HCT116 (cell line): ENCODE results near the gene FAM83F. TPM values are rescaled to one million over a fixed set of nuclear protein-coding genes. Genes with fewer than 3 reads are reported as not detected.

ENCODE experiments used
- ATAC-seq: fragments of 200-7000 bp; cut with Tn5 transposase; 2 replicates; pipeline ENCODE4 v1.9.1; 2020; ENCODE audit warnings: mild to moderate bottlenecking, moderate library complexity
- BruUV-seq: library from RNA; stranded (reverse); fragments of 400-500 nt; replicated peaks from 2 replicates; lab custom pipeline; 2021; lab: Mats Ljungman, UMichigan
- CTCF ChIA-PET: fragments of 300-600 bp; sonication (Branson Sonifier 250); formaldehyde crosslinking; loops from one replicate; lab custom pipeline; 2021; ENCODE audit warnings: antibody characterized with exemption; lab: Charles Lee
- POLR2A ChIA-PET: fragments of 300-600, 350-600 bp; sonication (Branson Sonifier 250); formaldehyde crosslinking; loops from one replicate; lab custom pipeline; 2021; ENCODE audit warnings: antibody characterized with exemption; lab: Charles Lee
- RAD21 ChIA-PET, 2 experiments: fragments of 300-600 bp; sonication (Branson Sonifier 250); formaldehyde crosslinking; loops; one replicate each; lab custom pipeline; 2023; ENCODE audit warnings: low total read pairs in 2 of 2; ENCODE audit not compliant: uncharacterized antibody in 2 of 2, unreplicated experiment in 2 of 2, low non-redundant PET in 1 of 2; lab: Charles Lee
- DNase-seq: peaks from one replicate; pipeline ENCODE4 v3.0.0-alpha.2; 2010; ENCODE audit warnings: low read depth, low spot score
- H2AFZ ChIP-seq: fragments of 200-600 bp; shearing (Covaris generic), sonication (generic); 2 replicates; pipeline ENCODE4 v1.6.1; 2017; ENCODE audit warnings: low read depth, mixed run types, mixed read lengths, antibody characterized with exemption, low read length; ENCODE audit not compliant: poor library complexity, severe bottlenecking
- H3K27ac ChIP-seq: 2 replicates; pipeline ENCODE4 v1.5.1; 2012; ENCODE audit warnings: low read depth, low read length
- H3K27me3 ChIP-seq: fragments of 200-600 bp; sonication (generic); 2 replicates; pipeline ENCODE4 v1.6.1; 2016; ENCODE audit warnings: mixed run types, low read length, mixed read lengths; ENCODE audit not compliant: insufficient read depth
- H3K36me3 ChIP-seq, 2 experiments: fragments of 200-500 bp in 1 of 2; fragments of 200-600 bp in 1 of 2; sonication (Bioruptor generic) in 1 of 2; sonication (generic) in 1 of 2; 2 replicates each; pipeline versions ENCODE4 v1.5.1 to v1.6.1; 2014 to 2016; ENCODE audit warnings: low read length in 2 of 2, inconsistent platforms in 1 of 2, mixed read lengths in 1 of 2, mixed run types in 1 of 2; ENCODE audit not compliant: insufficient read depth in 2 of 2, control insufficient read depth in 1 of 2
- H3K4me1 ChIP-seq, 2 experiments: fragments of 200-600 bp in 1 of 2; sonication (generic) in 1 of 2; 2 replicates each; pipeline versions ENCODE4 v1.5.1 to v1.6.1; 2012 to 2017; ENCODE audit warnings: low read length in 2 of 2, inconsistent platforms in 1 of 2, mild to moderate bottlenecking in 1 of 2, mixed read lengths in 1 of 2, mixed run types in 1 of 2, moderate library complexity in 1 of 2; ENCODE audit not compliant: insufficient read depth in 2 of 2, control insufficient read depth in 1 of 2
- H3K4me2 ChIP-seq: fragments of 200-600 bp; sonication (generic); 2 replicates; pipeline ENCODE4 v1.6.1; 2017; ENCODE audit warnings: mixed run types, low read length, mixed read lengths
- H3K4me3 ChIP-seq, 2 experiments: fragments of 200-600 bp in 1 of 2; sonication (generic) in 1 of 2; replicated peaks in 1 of 2; 2 replicates each; pipeline ENCODE4 v1.5.1; 2011 to 2016; ENCODE audit warnings: low read length in 2 of 2, control low read depth in 1 of 2, low read depth in 1 of 2, mild to moderate bottlenecking in 1 of 2, mixed read lengths in 1 of 2, mixed run types in 1 of 2
- H3K79me2 ChIP-seq: fragments of 200-600 bp; sonication (generic); 2 replicates; pipeline ENCODE4 v1.6.1; 2017; ENCODE audit warnings: mild to moderate bottlenecking, mixed run types, low read length, moderate library complexity, mixed read lengths; ENCODE audit not compliant: insufficient read depth
- H3K9ac ChIP-seq: fragments of 200-600 bp; sonication (generic); 2 replicates; pipeline ENCODE4 v1.6.1; 2016; ENCODE audit warnings: low read length, mixed read lengths
- H3K9me2 ChIP-seq: fragments of 200-600 bp; sonication (generic), shearing (Covaris generic); 2 replicates; pipeline ENCODE4 v1.6.1; 2017; ENCODE audit warnings: mixed run types, mild to moderate bottlenecking, moderate library complexity; ENCODE audit not compliant: insufficient read depth
- H3K9me3 ChIP-seq, 2 experiments: fragments of 200-500 bp in 1 of 2; fragments of 200-600 bp in 1 of 2; sonication (Bioruptor generic) in 1 of 2; sonication (generic) in 1 of 2; 2 replicates each; pipeline ENCODE4 v1.6.1; 2014 to 2017; ENCODE audit warnings: low read length in 2 of 2, mixed read lengths in 2 of 2, inconsistent platforms in 1 of 2, low read depth in 1 of 2, mild to moderate bottlenecking in 1 of 2, mixed run types in 1 of 2, moderate library complexity in 1 of 2; ENCODE audit not compliant: control insufficient read depth in 1 of 2, insufficient read depth in 1 of 2
- H4K20me1 ChIP-seq: fragments of 200-600 bp; sonication (generic), shearing (Covaris generic); 2 replicates; pipeline ENCODE4 v1.6.1; 2017; ENCODE audit warnings: mixed run types, mild to moderate bottlenecking, moderate library complexity; ENCODE audit not compliant: insufficient read depth
- ATF3 ChIP-seq: IDR thresholded peaks from 2 replicates; pipeline ENCODE4 v1.6.1; 2012
- CEBPB ChIP-seq: IDR thresholded peaks from 2 replicates; pipeline ENCODE4 v1.6.1; 2012; ENCODE audit warnings: low read depth
- CTCF ChIP-seq, 3 experiments: fragments of 200-600 bp in 1 of 3; sonication (generic) in 1 of 3; IDR thresholded peaks in 2 of 3; conservative IDR thresholded peaks in 1 of 3; 2 replicates each; pipeline ENCODE4 v1.5.1; 2012 to 2017; ENCODE audit warnings: low read depth in 2 of 3, low read length in 2 of 3, antibody characterized with exemption in 1 of 3, borderline replicate concordance in 1 of 3, control low read depth in 1 of 3, mild to moderate bottlenecking in 1 of 3, mixed read lengths in 1 of 3, mixed run types in 1 of 3, moderate library complexity in 1 of 3; ENCODE audit not compliant: insufficient read depth in 1 of 3
- EZH2phosphoT487 ChIP-seq: fragments of 200-600 bp; IDR thresholded peaks from 2 replicates; pipeline ENCODE4 v1.6.1; 2018; ENCODE audit warnings: antibody characterized with exemption, borderline replicate concordance
- JUND ChIP-seq: IDR thresholded peaks from 2 replicates; pipeline ENCODE4 v1.6.1; 2012
- RAD21 ChIP-seq: IDR thresholded peaks from 2 replicates; pipeline ENCODE4 v1.6.1; 2012; ENCODE audit warnings: low read depth, mild to moderate bottlenecking
- ZBTB33 ChIP-seq: IDR thresholded peaks from 2 replicates; pipeline ENCODE4 v1.6.1; 2011; ENCODE audit warnings: mild to moderate bottlenecking, low read length, moderate library complexity; ENCODE audit not compliant: insufficient replicate concordance; ENCODE audit errors: extremely low read depth
- intact Hi-C: fragments of 100-400 bp; cut with micrococcal nuclease; formaldehyde crosslinking; loops from 2 replicates; pipeline ENCODE4 v1.10.0; 2022
- total RNA-seq: library from RNA; stranded (reverse); gene quantifications from one replicate; pipeline ENCODE4 v1.2.1, GENCODE V29; 2021; ENCODE audit not compliant: unreplicated experiment

FAM83F gene
- total RNA-seq, 1 experiment from 2014 or later = 24.5 TPM

- Histone ChIP-seq H3K9me2 (no peaks in the 10 kb centered on the region), H3K27me3 (no peaks in the 10 kb centered on the region), H3K4me1 (no peaks in the 10 kb centered on the region), H3K36me3 (peaks cover 0 to 8% of the 10 kb centered on the region in 2 experiments; a peak in 3 of 4 replicates), H3K79me2 (no peaks in the 10 kb centered on the region), H4K20me1 (no peaks in the 10 kb centered on the region), H3K4me3 (no peak overlapping the region), H3K9me3 (no peaks in the 10 kb centered on the region), H3K4me2 (no peak overlapping the region), H2AFZ (no peak overlapping the region), H3K27ac (no peak overlapping the region), H3K9ac (no peak overlapping the region)
- DNase-seq = no peak
- RAD21 ChIA-PET = no interaction called here
- intact Hi-C loops = no loop called here
- POLR2A ChIA-PET = no interaction called here
- TF ChIP-seq CEBPB (no peak), RAD21 (no peak), CTCF (IDR thresholded peaks at IDR 0.05 in 2 of 3, conservative IDR thresholded peaks at IDR 0.05 in 1 of 3; ENCODE audit: borderline replicate concordance in 1 of 3, insufficient read depth in 1 of 3, low read depth in 2 of 3, low read length in 2 of 3) (no peak), JUND (no peak), EZH2phosphoT487 (no peak), ATF3 (no peak), ZBTB33 (no peak)
- CTCF ChIA-PET = interaction anchor here (1.5 to 2.8 kb wide), 8 partner anchors 13 to 487 kb away, joined by 6 to 19 read pairs (median 10); partner anchors contain the start of gene FAM83F
- no peak for ATAC-seq
- BruUV-seq = no TSS peak
Observed at GRCh38 chr22:40023341-40023841, 28.6 kb downstream of the FAM83F start.
